Measurements from ENCODE around the gene ARPP21.

- TF ChIP-seq ATF2 (tag by site-specific recombination; IDR thresholded peaks at IDR 0.05; ENCODE audit: low read depth) (no peak), ZNF501 (tag by site-specific recombination; IDR thresholded peaks at IDR 0.05) (no peak), CTCF (tag by site-specific recombination; IDR thresholded peaks at IDR 0.05) (no peak), ZBTB48 (tag by site-specific recombination; IDR thresholded peaks at IDR 0.05) (no peak), ZNF639 (tag by site-specific recombination; IDR thresholded peaks at IDR 0.05) (no peak), YY1 (tag by site-specific recombination; IDR thresholded peaks at IDR 0.05) (no peak)
These were observed 120.8 kb downstream of the ARPP21 start for GRCh38 chr3:35760146-35760545.
